Astrocyte of the cerebellum (primary cell): ENCODE results near the gene PCSK5.
"Not testable (repeated sequence)": the region's sequence is repeated elsewhere in the genome, so short reads cannot be mapped to it uniquely, and the experiment has no call there.

Experiments
- DNase-seq: peaks from one replicate; pipeline ENCODE4 v3.0.0-alpha.2; 2011; ENCODE audit warnings: low read depth
- H3K4me3 ChIP-seq: 2 replicates; pipeline ENCODE4 v1.5.1; 2011; ENCODE audit warnings: mild to moderate bottlenecking, low read depth, low read length, moderate library complexity
- in situ Hi-C: cut with HindIII; loops from 2 replicates; pipeline ENCODE4 v1.10.0; 2017; ENCODE audit warnings: low sequenced_read_pairs
- TF ChIP-seq, protein P1 (sequence below): IDR thresholded peaks from 2 replicates; pipeline ENCODE4 v1.5.1; 2012; ENCODE audit warnings: low read length, low read depth, moderate library complexity, mild to moderate bottlenecking; ENCODE audit errors: missing control alignments

The PCSK5 gene

DNA sequence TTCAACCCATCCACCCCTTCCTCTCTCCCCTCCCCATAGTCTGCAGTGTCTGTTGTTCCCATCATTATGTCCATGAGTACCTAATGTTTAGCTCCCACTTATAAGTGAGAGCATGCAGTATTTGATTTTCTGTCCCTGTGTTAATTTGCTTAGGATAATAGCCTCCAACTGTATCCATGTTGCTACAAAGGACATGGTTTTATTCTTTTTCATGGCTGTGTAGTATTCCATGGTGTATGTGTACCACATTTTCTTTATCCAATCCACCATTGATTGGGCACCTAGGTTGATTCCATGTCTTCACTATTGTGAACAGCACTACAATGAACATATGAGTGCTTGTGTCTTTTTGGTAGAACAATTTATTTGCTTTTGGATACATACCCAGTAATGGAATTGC lies 187.1 kb downstream of the PCSK5 start:
- in situ Hi-C loops, result no loop called here
- TF ChIP-seq, protein P1, sequence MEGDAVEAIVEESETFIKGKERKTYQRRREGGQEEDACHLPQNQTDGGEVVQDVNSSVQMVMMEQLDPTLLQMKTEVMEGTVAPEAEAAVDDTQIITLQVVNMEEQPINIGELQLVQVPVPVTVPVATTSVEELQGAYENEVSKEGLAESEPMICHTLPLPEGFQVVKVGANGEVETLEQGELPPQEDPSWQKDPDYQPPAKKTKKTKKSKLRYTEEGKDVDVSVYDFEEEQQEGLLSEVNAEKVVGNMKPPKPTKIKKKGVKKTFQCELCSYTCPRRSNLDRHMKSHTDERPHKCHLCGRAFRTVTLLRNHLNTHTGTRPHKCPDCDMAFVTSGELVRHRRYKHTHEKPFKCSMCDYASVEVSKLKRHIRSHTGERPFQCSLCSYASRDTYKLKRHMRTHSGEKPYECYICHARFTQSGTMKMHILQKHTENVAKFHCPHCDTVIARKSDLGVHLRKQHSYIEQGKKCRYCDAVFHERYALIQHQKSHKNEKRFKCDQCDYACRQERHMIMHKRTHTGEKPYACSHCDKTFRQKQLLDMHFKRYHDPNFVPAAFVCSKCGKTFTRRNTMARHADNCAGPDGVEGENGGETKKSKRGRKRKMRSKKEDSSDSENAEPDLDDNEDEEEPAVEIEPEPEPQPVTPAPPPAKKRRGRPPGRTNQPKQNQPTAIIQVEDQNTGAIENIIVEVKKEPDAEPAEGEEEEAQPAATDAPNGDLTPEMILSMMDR, result no peak
- H3K4me3 ChIP-seq, result no peak overlapping the region
- DNase-seq, result no peak

GRCh38 chr9:76081281-76081680 lies 190.8 kb downstream of the PCSK5 start:
- in situ Hi-C loops, DNase-seq, H3K4me3 ChIP-seq: not testable (repeated sequence)

DNA sequence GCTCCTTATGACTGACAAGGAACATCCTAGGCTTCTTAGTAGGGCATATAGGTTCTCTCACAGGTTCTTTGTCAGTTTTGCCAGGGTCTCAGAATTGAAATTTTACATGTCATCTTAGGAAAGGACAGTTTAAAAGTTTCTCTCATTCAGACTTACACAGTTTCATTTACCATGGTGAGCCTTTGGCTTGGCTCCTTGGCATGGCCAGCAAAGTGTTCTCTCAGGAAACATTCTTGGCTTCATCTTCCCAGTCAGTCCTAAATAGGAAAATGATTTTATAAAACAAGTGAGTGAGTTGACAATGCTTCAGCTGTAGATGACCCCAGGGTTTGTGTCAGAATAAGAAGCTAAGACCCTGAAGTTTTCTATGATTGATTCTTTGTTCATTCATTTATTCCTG lies 191.6 kb downstream of the PCSK5 start:
- TF ChIP-seq, protein P1, result no peak
- no peak for DNase-seq
- no peak overlapping the region for H3K4me3 ChIP-seq
- in situ Hi-C loops, result no loop called here

DNA sequence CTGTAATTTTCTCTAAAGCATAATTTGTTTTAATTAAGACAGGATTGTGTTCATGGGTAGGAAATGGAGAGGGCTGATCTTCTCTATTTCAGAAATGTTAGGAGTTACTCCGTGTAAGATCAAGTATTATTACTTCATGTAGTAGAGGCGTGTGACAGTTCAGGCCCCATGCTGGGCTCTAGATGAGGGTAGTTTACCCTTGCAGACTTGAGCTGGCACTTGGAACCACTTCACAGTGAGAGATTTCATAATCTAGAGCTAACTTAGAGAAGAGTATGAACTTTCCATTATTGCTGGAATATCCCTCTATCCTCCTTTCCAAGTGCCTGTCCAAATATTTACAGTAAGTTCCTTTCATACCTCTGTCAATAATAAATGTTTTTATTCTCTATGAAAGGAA lies 195.1 kb downstream of the PCSK5 start:
- no peak overlapping the region for H3K4me3 ChIP-seq
- DNase-seq, result no peak
- TF ChIP-seq, protein P1, result no peak
- in situ Hi-C loops, result no loop called here

- in situ Hi-C loops, result no loop called here
- TF ChIP-seq, protein P1, result no peak
- no peak for DNase-seq
- no peak overlapping the region for H3K4me3 ChIP-seq
Measured at GRCh38 chr9:76086539-76086938, 196.1 kb downstream of the PCSK5 start.

DNA sequence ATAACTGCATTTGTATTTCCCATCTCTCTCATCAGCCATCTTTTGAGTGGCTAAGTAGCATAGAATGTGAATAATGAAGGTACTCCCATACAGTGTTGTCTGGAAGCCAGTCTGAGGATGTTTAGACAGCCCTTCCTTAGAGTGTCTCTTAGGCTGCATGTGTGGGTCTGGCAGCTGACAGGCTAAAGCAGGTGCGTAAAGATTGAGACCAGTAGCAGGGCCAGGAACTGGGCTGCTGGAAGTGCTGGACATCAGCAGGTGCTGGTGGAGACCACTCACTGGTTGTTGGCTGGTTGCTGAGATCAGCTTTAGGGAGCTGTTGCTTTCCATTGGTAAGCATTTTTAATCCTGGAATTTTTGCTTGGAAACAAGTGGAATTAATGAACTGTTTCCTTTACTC lies 197.5 kb downstream of the PCSK5 start:
- in situ Hi-C loops, result no loop called here
- TF ChIP-seq, protein P1, result no peak
- H3K4me3 ChIP-seq, result no peak overlapping the region
- DNase-seq, result no peak

- DNase-seq, result no peak
- TF ChIP-seq, protein P1, result no peak
- H3K4me3 ChIP-seq, result no peak overlapping the region
- in situ Hi-C loops, result no loop called here
Measured at GRCh38 chr9:76090330-76090729, 199.9 kb downstream of the PCSK5 start.
